MM.1S (cell line): ENCODE measurements around the gene MSLN.
A peak's percentile ranks its signal among the peaks of the same experiment; 100 is the strongest.

Source experiments
- DNase-seq: peaks from one replicate; pipeline ENCODE4 v3.0.0-alpha.2; 2015
- H2AFZ ChIP-seq: fragments of 300-600 bp; sonication (generic); 2 replicates; pipeline ENCODE4 v1.6.0; 2016; ENCODE audit warnings: antibody characterized with exemption, low read length
- H3F3A ChIP-seq: fragments of 300-600 bp; sonication (generic); 2 replicates; pipeline ENCODE4 v1.6.1; 2016; ENCODE audit warnings: mild to moderate bottlenecking, antibody characterized with exemption, low read length, moderate library complexity, mixed read lengths; ENCODE audit not compliant: insufficient read depth
- H3K27ac ChIP-seq: fragments of 300-600 bp; sonication (generic); 2 replicates; pipeline ENCODE4 v1.5.1; 2016; ENCODE audit warnings: mild to moderate bottlenecking, low read length
- H3K27me3 ChIP-seq: fragments of 300-600 bp; sonication (generic); replicated peaks from 2 replicates; pipeline ENCODE4 v1.6.0; 2016; ENCODE audit warnings: low read length; ENCODE audit not compliant: insufficient read depth
- H3K36me3 ChIP-seq: fragments of 300-600 bp; sonication (generic); replicated peaks from 2 replicates; pipeline ENCODE4 v1.6.1; 2016; ENCODE audit warnings: mild to moderate bottlenecking, low read length, mixed read lengths; ENCODE audit not compliant: insufficient read depth
- H3K4me1 ChIP-seq: fragments of 300-600 bp; sonication (generic); 2 replicates; pipeline ENCODE4 v1.6.1; 2016; ENCODE audit warnings: low read length, mixed read lengths
- H3K4me2 ChIP-seq: fragments of 300-600 bp; sonication (generic); 2 replicates; pipeline ENCODE4 v1.6.0; 2016; ENCODE audit warnings: low read depth, low read length
- H3K4me3 ChIP-seq: fragments of 300-600 bp; sonication (generic); 2 replicates; pipeline ENCODE4 v1.5.1; 2016; ENCODE audit warnings: low read length, mixed read lengths
- H3K79me2 ChIP-seq: fragments of 300-600 bp; sonication (generic); 2 replicates; pipeline ENCODE4 v1.6.1; 2016; ENCODE audit warnings: mixed run types, low read length, mixed read lengths
- H3K9ac ChIP-seq: fragments of 300-600 bp; sonication (generic); 2 replicates; pipeline ENCODE4 v1.6.1; 2016; ENCODE audit warnings: low read length, mixed read lengths
- H3K9me2 ChIP-seq: fragments of 300-600 bp; sonication (generic); replicated peaks from 2 replicates; pipeline ENCODE4 v1.6.1; 2016; ENCODE audit warnings: mild to moderate bottlenecking, low read length, mixed read lengths; ENCODE audit not compliant: insufficient read depth
- H3K9me3 ChIP-seq: fragments of 300-600 bp; sonication (generic); replicated peaks from 2 replicates; pipeline ENCODE4 v1.6.1; 2016; ENCODE audit warnings: mild to moderate bottlenecking, low read length, mixed read lengths; ENCODE audit not compliant: insufficient read depth
- H4K20me1 ChIP-seq: fragments of 300-600 bp; sonication (generic); 2 replicates; pipeline ENCODE4 v1.6.1; 2016; ENCODE audit warnings: mild to moderate bottlenecking, low read length, moderate library complexity, mixed read lengths; ENCODE audit not compliant: insufficient read depth
- CTCF ChIP-seq: fragments of 300-600 bp; sonication (generic); IDR thresholded peaks from 2 replicates; pipeline ENCODE4 v1.5.1; 2016; ENCODE audit warnings: antibody characterized with exemption, low read length, mixed read lengths
- EZH2 ChIP-seq: fragments of 300-600 bp; sonication (generic); optimal IDR thresholded peaks from 2 replicates; pipeline ENCODE3; 2017; ENCODE audit warnings: low read depth, mild to moderate bottlenecking, antibody characterized with exemption, low read length, mixed read lengths
- EZH2phosphoT487 ChIP-seq: fragments of 300-600 bp; sonication (generic); IDR thresholded peaks from 2 replicates; pipeline ENCODE4 v1.6.1; 2018; ENCODE audit warnings: antibody characterized with exemption, low read length

MSLN gene

DNA sequence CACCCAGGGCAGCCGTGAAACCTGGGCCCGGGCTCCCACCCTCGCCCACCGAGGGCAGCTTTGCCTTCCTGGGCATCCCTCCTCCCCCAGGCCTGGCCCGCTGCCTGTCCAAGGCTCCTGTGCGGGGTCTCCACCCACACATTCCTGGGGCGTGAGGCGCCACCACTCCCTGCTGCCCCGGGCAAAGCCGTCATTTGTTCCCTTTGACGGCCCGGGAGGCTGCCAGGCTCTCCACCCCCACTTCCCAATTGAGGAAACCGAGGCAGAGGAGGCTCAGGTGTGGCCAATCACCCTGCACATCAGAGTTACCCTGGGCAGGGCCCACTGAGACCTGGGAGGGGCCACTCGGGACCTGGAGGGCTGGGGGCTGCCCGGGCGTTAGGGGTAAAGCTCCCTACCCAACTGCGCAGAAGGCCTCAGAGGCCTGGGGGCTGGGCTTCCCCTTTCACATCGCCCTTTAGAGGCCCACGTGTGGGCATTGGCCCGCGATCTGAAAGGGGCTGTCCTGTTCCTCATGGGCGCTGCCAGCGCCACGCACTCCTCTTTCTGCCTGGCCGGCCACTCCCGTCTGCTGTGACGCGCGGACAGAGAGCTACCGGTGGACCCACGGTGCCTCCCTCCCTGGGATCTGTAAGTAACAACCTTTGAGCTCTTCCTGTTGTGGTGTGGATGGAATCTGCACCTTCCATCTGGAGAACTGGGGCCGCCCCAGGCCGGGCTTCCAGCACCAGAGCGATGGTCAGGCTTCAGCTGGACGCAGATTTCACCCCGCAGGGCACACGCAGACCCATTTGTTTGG lies at the start of gene MSLN:
MSLN (plus strand) TSS at position 190 of the 799 bp plus-strand sequence. CDS start 1,947 bp downstream, outside the sequence.
- H3K27ac ChIP-seq, result no peak within 1 kb of the TSS
- no peak within 1 kb of the TSS for H2AFZ ChIP-seq
- no peaks in the 10 kb centered on the region for H4K20me1 ChIP-seq
- no peak within 1 kb of the TSS for H3K9ac ChIP-seq
- no peaks in the 10 kb centered on the region for H3F3A ChIP-seq
- no peak within 1 kb of the TSS for H3K4me2 ChIP-seq
- no peaks in the 10 kb centered on the region for H3K79me2 ChIP-seq
- DNase-seq, result no peak
- peaks cover 70% of the 10 kb centered on the region for H3K27me3 ChIP-seq
- no peaks in the 10 kb centered on the region for H3K9me2 ChIP-seq
- H3K36me3 ChIP-seq, result no peaks in the 10 kb centered on the region
- H3K9me3 ChIP-seq, result no peaks in the 10 kb centered on the region
- TF ChIP-seq EZH2phosphoT487 (no peak), CTCF (no peak), EZH2 (no peak)
- H3K4me1 ChIP-seq, result no peaks in the 10 kb centered on the region
- H3K4me3 ChIP-seq, result no peak within 1 kb of the TSS

GRCh38 chr16:711084-711483 lies 49.5 kb upstream of the MSLN start:
- peaks cover 46% of the 10 kb centered on the region for H3K27me3 ChIP-seq
- TF ChIP-seq EZH2, result no peak
- TF ChIP-seq EZH2phosphoT487, result no peak
- no peak for TF ChIP-seq CTCF
- no peak overlapping the region for H3K4me3 ChIP-seq
- H3K79me2 ChIP-seq, result no peaks in the 10 kb centered on the region
- H3K4me2 ChIP-seq, result no peak overlapping the region
- H3K9me3 ChIP-seq, result no peaks in the 10 kb centered on the region
- H4K20me1 ChIP-seq, result no peaks in the 10 kb centered on the region
- no peaks in the 10 kb centered on the region for H3F3A ChIP-seq
- no peak overlapping the region for H3K27ac ChIP-seq
- H3K36me3 ChIP-seq, result no peaks in the 10 kb centered on the region
- DNase-seq, result no peak
- no peak overlapping the region for H2AFZ ChIP-seq
- no peaks in the 10 kb centered on the region for H3K9me2 ChIP-seq
- H3K4me1 ChIP-seq, result peaks cover 7% of the 10 kb centered on the region; the same call in 1 of the 2 replicates
- no peak overlapping the region for H3K9ac ChIP-seq

- TF ChIP-seq CTCF, result peak; percentile 77
- TF ChIP-seq EZH2phosphoT487, result no peak
- Histone ChIP-seq H2AFZ (no peak overlapping the region), H3K79me2 (no peaks in the 10 kb centered on the region), H3K9me3 (no peaks in the 10 kb centered on the region), H3K36me3 (no peaks in the 10 kb centered on the region), H3K27me3 (peaks cover 46% of the 10 kb centered on the region), H3K4me3 (no peak overlapping the region), H3K4me1 (peaks cover 7% of the 10 kb centered on the region; the same call in 1 of the 2 replicates), H3K27ac (no peak overlapping the region), H4K20me1 (no peaks in the 10 kb centered on the region), H3K9ac (no peak overlapping the region), H3F3A (no peaks in the 10 kb centered on the region), H3K4me2 (no peak overlapping the region), H3K9me2 (no peaks in the 10 kb centered on the region)
- DNase-seq, result peak; percentile 63
Observed at GRCh38 chr16:711548-712320, 48.8 kb upstream of the MSLN start.
